Ectodermal cell (in vitro differentiated cells): ENCODE results near the gene TIGAR. TPM values are rescaled to one million over a fixed set of nuclear protein-coding genes. Genes with fewer than 3 reads are reported as not detected.

Source experiments
- H3K27ac ChIP-seq: 2 replicates; pipeline ENCODE4 v1.7.0; 2013; ENCODE audit warnings: mild to moderate bottlenecking, low read depth, low read length; ENCODE audit not compliant: insufficient read depth, poor library complexity, severe bottlenecking
- H3K27me3 ChIP-seq: 2 replicates; pipeline ENCODE4 v1.7.0; 2013; ENCODE audit warnings: mild to moderate bottlenecking, low read length; ENCODE audit not compliant: insufficient read depth, control insufficient read depth, poor library complexity, severe bottlenecking
- H3K36me3 ChIP-seq: one replicate; pipeline ENCODE4 v1.7.0; 2013; ENCODE audit warnings: low read length; ENCODE audit not compliant: control insufficient read depth, insufficient read depth
- H3K4me1 ChIP-seq: one replicate; pipeline ENCODE4 v1.7.0; 2013; ENCODE audit warnings: low read length; ENCODE audit not compliant: control insufficient read depth, insufficient read depth
- H3K4me3 ChIP-seq: 2 replicates; pipeline ENCODE4 v1.7.0; 2013; ENCODE audit warnings: low read depth, low read length, control low read depth; ENCODE audit not compliant: insufficient read depth
- H3K9me3 ChIP-seq: 2 replicates; pipeline ENCODE4 v1.7.0; 2013; ENCODE audit warnings: mild to moderate bottlenecking, low read length, moderate library complexity; ENCODE audit not compliant: control insufficient read depth
- WGBS, 2 experiments: methylation state at CpG; one replicate each; pipeline ENCODE4 v1.1.7; 2013; ENCODE audit warnings: missing lambda C conversion rate in 2 of 2; 5-methylcytosine and 5-hydroxymethylcytosine counted together
- polyA plus RNA-seq, 4 experiments: library from polyadenylated mRNA; stranded (reverse); fragments of 50-300 nt; gene quantifications; one replicate each; pipeline ENCODE4 v1.2.3, GENCODE V29; 2013

Gene TIGAR
- polyA plus RNA-seq (2013, experiment 1 of 4), result 15.5 TPM
- 19.4 TPM for polyA plus RNA-seq (2013, experiment 2 of 4)
- polyA plus RNA-seq (2013, experiment 3 of 4), result 7.5 TPM
- 10.5 TPM for polyA plus RNA-seq (2013, experiment 4 of 4)

- H3K27me3 ChIP-seq, result no peaks in the 10 kb centered on the region
Measured at GRCh38 chr12:4320853-4321701, at the start of gene TIGAR. TSS of gene TIGAR (plus strand) at chr12:4321213. CDS start at chr12:4321272, 59 bp downstream.

DNA sequence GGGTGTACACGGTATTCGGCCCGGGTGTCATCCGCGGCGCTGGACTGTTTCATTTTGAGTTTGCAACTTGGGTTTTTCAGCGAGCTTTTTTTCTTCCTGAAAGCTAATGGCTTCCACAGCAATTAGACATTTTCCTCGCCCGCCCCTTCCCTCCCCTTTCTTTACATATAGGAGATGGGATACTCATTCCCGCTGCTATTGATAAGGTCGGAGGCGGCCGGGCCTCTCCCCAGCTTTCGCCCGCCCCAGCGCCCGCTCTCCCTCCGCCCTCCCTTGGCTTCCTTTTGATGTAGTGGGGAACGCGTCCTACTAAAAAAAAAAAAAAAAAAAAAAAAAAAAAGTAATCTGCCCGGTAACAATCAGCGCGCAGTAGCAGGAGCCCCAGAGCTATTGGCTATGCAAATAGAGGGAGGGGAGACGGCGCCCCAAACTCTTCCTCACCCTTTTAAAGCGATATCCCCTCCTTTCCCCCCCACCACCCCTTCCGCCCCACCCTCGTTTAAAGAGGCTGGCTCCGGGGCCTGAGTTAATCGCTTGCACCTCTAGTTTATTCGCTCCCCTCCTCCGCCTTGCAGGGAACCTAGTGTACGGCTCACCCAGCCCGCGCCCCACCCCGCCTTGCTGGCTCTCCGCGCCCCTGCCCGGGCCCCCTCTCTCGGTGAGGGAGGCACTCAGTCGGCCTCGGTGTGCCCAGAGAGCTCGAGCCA, 49.1 kb upstream of the TIGAR start:
- Histone ChIP-seq H3K4me1 (peaks cover 26% of the 10 kb centered on the region), H3K27ac (peak overlapping the region; percentile 74), H3K36me3 (peaks cover 4% of the 10 kb centered on the region), H3K27me3 (peaks cover 81% of the 10 kb centered on the region), H3K9me3 (no peaks in the 10 kb centered on the region), H3K4me3 (peak overlapping the region; percentile 45)
- WGBS, 2 experiments, result 0% methylated on average over 32 to 36 of the region's 43 CpGs

More at GRCh38 chr12:4320853-4321701, at the start of gene TIGAR:
- Histone ChIP-seq H3K36me3 (no peaks in the 10 kb centered on the region), H3K9me3 (no peaks in the 10 kb centered on the region), H3K4me1 (no peaks in the 10 kb centered on the region), H3K4me3 (peak within 1 kb of the TSS; percentile 73), H3K27ac (peak within 1 kb of the TSS; percentile 76)
- 0 to 1% methylated on average over 76 of the region's 76 CpGs for WGBS, 2 experiments

- 0% methylated on average over 62 of the region's 62 CpGs for WGBS, 2 experiments
- peak overlapping the region; percentile 72 for H3K27ac ChIP-seq
Measured at GRCh38 chr12:4272424-4273272, 48.4 kb upstream of the TIGAR start.

DNA sequence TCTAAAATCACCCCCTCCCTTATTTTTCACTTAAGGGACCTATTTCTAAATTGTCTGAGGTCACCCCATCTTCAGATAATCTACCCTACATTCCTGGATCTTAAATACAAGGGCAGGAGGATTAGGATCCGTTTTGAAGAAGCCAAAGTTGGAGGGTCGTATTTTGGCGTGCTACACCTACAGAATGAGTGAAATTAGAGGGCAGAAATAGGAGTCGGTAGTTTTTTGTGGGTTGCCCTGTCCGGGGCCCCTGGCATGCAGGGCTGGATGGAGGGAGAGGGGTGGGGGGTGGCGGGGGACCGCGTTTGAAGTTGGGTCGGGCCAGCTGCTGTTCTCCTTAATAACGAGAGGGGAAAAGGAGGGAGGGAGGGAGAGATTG, 47.8 kb upstream of the TIGAR start:
- WGBS, 2 experiments, result 0 to 1% methylated on average over 10 of the region's 10 CpGs
- peaks cover 67% of the 10 kb centered on the region for H3K27me3 ChIP-seq
- peaks cover 12% of the 10 kb centered on the region for H3K36me3 ChIP-seq
- H3K9me3 ChIP-seq, result no peaks in the 10 kb centered on the region
- peak overlapping the region; percentile 98 for H3K4me3 ChIP-seq
- peaks cover 37% of the 10 kb centered on the region for H3K4me1 ChIP-seq
- peak overlapping the region; percentile 55 for H3K27ac ChIP-seq

More at GRCh38 chr12:4272424-4273272, 48.4 kb upstream of the TIGAR start:
- H3K4me3 ChIP-seq, result peak overlapping the region; percentile 35
- no peaks in the 10 kb centered on the region for H3K9me3 ChIP-seq
- H3K4me1 ChIP-seq, result peaks cover 33% of the 10 kb centered on the region
- H3K27me3 ChIP-seq, result peaks cover 73% of the 10 kb centered on the region
- peaks cover 8% of the 10 kb centered on the region for H3K36me3 ChIP-seq

- peaks cover 40% of the 10 kb centered on the region for H3K4me1 ChIP-seq
- 0 to 1% methylated on average over 52 of the region's 52 CpGs for WGBS, 2 experiments
- peaks cover 12% of the 10 kb centered on the region for H3K36me3 ChIP-seq
- peak within 1 kb of the TSS; percentile 98 for H3K4me3 ChIP-seq
- peaks cover 61% of the 10 kb centered on the region for H3K27me3 ChIP-seq
- H3K27ac ChIP-seq, result peak within 1 kb of the TSS; percentile 72
- H3K9me3 ChIP-seq, result no peaks in the 10 kb centered on the region
Measured at GRCh38 chr12:4273652-4274395, 47.2 kb upstream of the TIGAR start, which contains the start of gene CCND2. TSS of gene CCND2 (plus strand) at chr12:4273762. CDS start at chr12:4274041, 279 bp downstream.

GRCh38 chr12:4274396-4275015, 46.5 kb upstream of the TIGAR start:
- Histone ChIP-seq H3K27me3 (peaks cover 54% of the 10 kb centered on the region), H3K4me3 (peak overlapping the region; percentile 98), H3K27ac (no peak overlapping the region), H3K36me3 (peaks cover 18% of the 10 kb centered on the region), H3K4me1 (peaks cover 46% of the 10 kb centered on the region), H3K9me3 (no peaks in the 10 kb centered on the region)
- 0 to 1% methylated on average over 40 to 41 of the region's 42 CpGs for WGBS, 2 experiments

DNA sequence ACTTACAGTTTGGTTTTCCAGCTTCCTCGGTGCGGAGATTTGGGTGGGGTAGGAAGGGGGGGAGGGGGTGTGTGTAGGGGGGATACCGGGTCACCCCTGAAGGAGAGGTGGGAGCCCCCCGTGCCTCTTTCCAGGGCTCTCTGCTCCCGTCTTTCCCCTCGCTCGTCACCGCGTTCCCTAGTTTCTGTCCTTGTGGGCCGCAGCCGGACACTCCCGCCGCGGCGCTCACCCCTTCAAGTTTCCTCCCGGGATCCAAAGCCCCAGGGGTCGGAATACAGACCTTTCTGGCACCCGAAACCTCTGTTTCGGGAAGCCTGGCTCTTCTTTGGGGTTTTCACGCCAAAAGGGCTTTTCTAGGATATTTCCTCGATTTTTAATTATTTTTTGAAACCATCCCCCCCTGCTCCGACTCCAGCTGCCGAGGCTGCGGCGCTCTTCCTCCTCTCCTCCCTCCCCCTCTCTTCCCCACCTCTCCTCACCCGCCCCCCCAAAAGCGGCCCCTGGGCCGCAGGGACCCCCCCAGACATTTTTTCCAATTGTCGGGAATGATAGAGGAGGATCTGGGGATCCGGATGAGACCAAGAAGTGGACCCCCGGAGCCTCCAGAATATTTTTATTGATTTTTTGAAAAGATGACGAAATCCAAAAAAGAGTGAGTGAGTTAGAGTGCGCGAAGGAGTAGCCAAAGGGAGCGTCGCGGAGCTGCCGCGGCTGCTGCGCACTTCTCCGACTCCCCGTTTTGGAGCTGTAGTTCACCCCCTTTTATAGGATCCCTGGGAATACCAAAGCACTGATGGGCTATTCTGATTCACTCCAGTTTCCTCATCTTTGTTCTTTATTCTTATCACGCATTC, 45.8 kb upstream of the TIGAR start:
- peak overlapping the region; percentile 41 for H3K27ac ChIP-seq
- peak overlapping the region; percentile 98 for H3K4me3 ChIP-seq
- no peaks in the 10 kb centered on the region for H3K9me3 ChIP-seq
- H3K36me3 ChIP-seq, result peaks cover 25% of the 10 kb centered on the region
- peaks cover 49% of the 10 kb centered on the region for H3K4me1 ChIP-seq
- WGBS, 2 experiments, result 0% methylated on average over 40 to 42 of the region's 43 CpGs
- peaks cover 47% of the 10 kb centered on the region for H3K27me3 ChIP-seq

- Histone ChIP-seq H3K9me3 (no peaks in the 10 kb centered on the region), H3K4me3 (peak overlapping the region; percentile 98), H3K36me3 (peaks cover 29% of the 10 kb centered on the region), H3K27me3 (peaks cover 41% of the 10 kb centered on the region), H3K27ac (no peak overlapping the region), H3K4me1 (peaks cover 53% of the 10 kb centered on the region)
- WGBS, 2 experiments, result 10 to 12% methylated on average over 13 to 14 of the region's 14 CpGs
Measured at GRCh38 chr12:4275870-4276301, 45.1 kb upstream of the TIGAR start.
